H9 (cell line): ENCODE results near the gene TMED5. TPM values are rescaled to one million over a fixed set of nuclear protein-coding genes. Genes with fewer than 3 reads are reported as not detected.

ENCODE experiments used
- DNase-seq: peaks from one replicate; pipeline ENCODE4 v3.0.0-alpha.2; 2017
- H2AFZ ChIP-seq: one replicate; pipeline ENCODE4 v1.6.1; 2013; ENCODE audit warnings: mild to moderate bottlenecking, low read length, control low read depth, moderate library complexity
- H2AK5ac ChIP-seq: 2 replicates; pipeline ENCODE4 v1.6.1; 2013; ENCODE audit warnings: low read length, control low read depth, mixed read lengths; ENCODE audit not compliant: insufficient read length
- H2BK120ac ChIP-seq: one replicate; pipeline ENCODE4 v1.6.1; 2013; ENCODE audit warnings: low read depth, mild to moderate bottlenecking, low read length, control low read depth, inconsistent platforms; ENCODE audit not compliant: poor library complexity, severe bottlenecking
- H2BK12ac ChIP-seq: 2 replicates; pipeline ENCODE4 v1.6.1; 2013; ENCODE audit warnings: low read length, control low read depth, mixed read lengths, low read depth; ENCODE audit not compliant: insufficient read length
- H2BK15ac ChIP-seq: 2 replicates; pipeline ENCODE4 v1.6.1; 2013; ENCODE audit warnings: low read depth, low read length, control low read depth
- H2BK20ac ChIP-seq: one replicate; pipeline ENCODE4 v1.6.1; 2013; ENCODE audit warnings: low read depth, mild to moderate bottlenecking, low read length, control low read depth, inconsistent platforms; ENCODE audit not compliant: poor library complexity, severe bottlenecking
- H2BK5ac ChIP-seq: 2 replicates; pipeline ENCODE4 v1.6.1; 2013; ENCODE audit warnings: low read length, control low read depth, mixed read lengths; ENCODE audit not compliant: insufficient read length
- H3K14ac ChIP-seq: 2 replicates; pipeline ENCODE4 v1.6.1; 2013; ENCODE audit warnings: low read length, control low read depth; ENCODE audit not compliant: insufficient read depth
- H3K18ac ChIP-seq: 2 replicates; pipeline ENCODE4 v1.6.1; 2013; ENCODE audit warnings: low read depth, mild to moderate bottlenecking, mixed read lengths, low read length, control low read depth; ENCODE audit not compliant: insufficient read length
- H3K23ac ChIP-seq: 2 replicates; pipeline ENCODE4 v1.6.1; 2013; ENCODE audit warnings: low read length, control low read depth, mixed read lengths, low read depth; ENCODE audit not compliant: insufficient read length
- H3K23me2 ChIP-seq: 2 replicates; pipeline ENCODE4 v1.6.1; 2013; ENCODE audit warnings: low read depth, mild to moderate bottlenecking, mixed read lengths, low read length, control low read depth; ENCODE audit not compliant: insufficient read length, poor library complexity, severe bottlenecking
- H3K27ac ChIP-seq: 2 replicates; pipeline ENCODE4 v1.5.1; 2013; ENCODE audit warnings: low read length, control low read depth, mixed read lengths, low read depth; ENCODE audit not compliant: insufficient read length
- H3K27me3 ChIP-seq: 2 replicates; pipeline ENCODE4 v1.6.1; 2013; ENCODE audit warnings: low read length, control low read depth, inconsistent platforms; ENCODE audit not compliant: insufficient read depth
- H3K4ac ChIP-seq: 2 replicates; pipeline ENCODE4 v1.6.1; 2013; ENCODE audit warnings: low read depth, mild to moderate bottlenecking, control low read depth, inconsistent platforms, low read length, moderate library complexity
- H3K4me1 ChIP-seq: 2 replicates; pipeline ENCODE4 v1.6.1; 2013; ENCODE audit warnings: low read length, control low read depth, inconsistent platforms; ENCODE audit not compliant: insufficient read depth
- H3K4me2 ChIP-seq: 2 replicates; pipeline ENCODE4 v1.6.1; 2013; ENCODE audit warnings: low read length, control low read depth, mixed read lengths; ENCODE audit not compliant: insufficient read length, insufficient read depth
- H3K56ac ChIP-seq: 2 replicates; pipeline ENCODE4 v1.6.1; 2013; ENCODE audit warnings: low read depth, mild to moderate bottlenecking, mixed read lengths, low read length, control low read depth; ENCODE audit not compliant: insufficient read length
- H3K79me1 ChIP-seq: 2 replicates; pipeline ENCODE4 v1.6.1; 2013; ENCODE audit warnings: low read depth, mild to moderate bottlenecking, moderate library complexity, low read length, control low read depth, inconsistent platforms; ENCODE audit not compliant: insufficient read depth, poor library complexity, severe bottlenecking
- H3K79me2 ChIP-seq: 2 replicates; pipeline ENCODE4 v1.6.1; 2013; ENCODE audit warnings: low read length, control low read depth, inconsistent platforms; ENCODE audit not compliant: insufficient read depth
- H3K9ac ChIP-seq: 2 replicates; pipeline ENCODE4 v1.6.1; 2013; ENCODE audit warnings: low read length, control low read depth, mixed read lengths; ENCODE audit not compliant: insufficient read length; ENCODE audit errors: extremely low read depth
- H3K9me3 ChIP-seq: one replicate; pipeline ENCODE4 v1.6.1; 2013; ENCODE audit warnings: low read depth, low read length, inconsistent platforms; ENCODE audit not compliant: control insufficient read depth
- H3T11ph ChIP-seq: one replicate; pipeline ENCODE4 v1.6.1; 2013; ENCODE audit warnings: mild to moderate bottlenecking, low read length, control low read depth, inconsistent platforms
- H4K20me1 ChIP-seq: one replicate; pipeline ENCODE4 v1.6.1; 2013; ENCODE audit not compliant: control insufficient read depth, insufficient read length, insufficient read depth
- H4K5ac ChIP-seq: 2 replicates; pipeline ENCODE4 v1.6.1; 2013; ENCODE audit warnings: low read depth, mild to moderate bottlenecking, mixed read lengths, low read length, control low read depth; ENCODE audit not compliant: insufficient read length
- H4K8ac ChIP-seq: replicated peaks from 2 replicates; pipeline ENCODE4 v1.6.1; 2013; ENCODE audit warnings: low read length, control low read depth, mixed read lengths, low read depth; ENCODE audit not compliant: insufficient read length
- H4K91ac ChIP-seq: 2 replicates; pipeline ENCODE4 v1.6.1; 2013; ENCODE audit warnings: low read depth, mild to moderate bottlenecking, moderate library complexity, mixed read lengths, low read length, control low read depth; ENCODE audit not compliant: insufficient read length
- H3K27ac Mint-ChIP-seq, 3 experiments: 2 replicates in 2 of 3; 3 replicates in 1 of 3; pipeline ENCODE4 v1.8.0; 2020 to 2021; ENCODE audit warnings: mixed read lengths in 3 of 3, mild to moderate bottlenecking in 1 of 3, moderate library complexity in 1 of 3
- H3K27me3 Mint-ChIP-seq: 2 replicates; pipeline ENCODE4 v1.8.0; 2021; ENCODE audit warnings: low read depth, mild to moderate bottlenecking, moderate library complexity, mixed read lengths
- H3K36me3 Mint-ChIP-seq, 3 experiments: 2 replicates in 2 of 3; 3 replicates in 1 of 3; pipeline ENCODE4 v1.8.0; 2020 to 2021; ENCODE audit warnings: low read depth in 3 of 3, mixed read lengths in 3 of 3; ENCODE audit not compliant: insufficient read depth in 1 of 3
- H3K4me1 Mint-ChIP-seq, 2 experiments: 2 replicates each; pipeline ENCODE4 v1.8.0; 2020; ENCODE audit warnings: mixed read lengths in 2 of 2
- H3K4me3 Mint-ChIP-seq, 2 experiments: 2 replicates in 1 of 2; 3 replicates in 1 of 2; pipeline ENCODE4 v1.8.0; 2020 to 2021; ENCODE audit warnings: mild to moderate bottlenecking in 2 of 2, mixed read lengths in 2 of 2, moderate library complexity in 1 of 2
- H3K9me3 Mint-ChIP-seq, 2 experiments: 2 replicates in 1 of 2; 3 replicates in 1 of 2; pipeline ENCODE4 v1.8.0; 2020; ENCODE audit warnings: mild to moderate bottlenecking in 2 of 2, mixed read lengths in 2 of 2, moderate library complexity in 1 of 2
- CTCF ChIP-seq: fragments of 200-600 bp; sonication (generic); conservative IDR thresholded peaks from 3 replicates; pipeline ENCODE4 v1.8.0; 2021; ENCODE audit warnings: antibody characterized with exemption, mild to moderate bottlenecking
- total RNA-seq: library from RNA; stranded (reverse); gene quantifications from 2 replicates; pipeline ENCODE4 v1.2.1, GENCODE V29; 2021

The TMED5 gene
- total RNA-seq, 1 experiment from 2014 or later = 35.0 TPM

DNA sequence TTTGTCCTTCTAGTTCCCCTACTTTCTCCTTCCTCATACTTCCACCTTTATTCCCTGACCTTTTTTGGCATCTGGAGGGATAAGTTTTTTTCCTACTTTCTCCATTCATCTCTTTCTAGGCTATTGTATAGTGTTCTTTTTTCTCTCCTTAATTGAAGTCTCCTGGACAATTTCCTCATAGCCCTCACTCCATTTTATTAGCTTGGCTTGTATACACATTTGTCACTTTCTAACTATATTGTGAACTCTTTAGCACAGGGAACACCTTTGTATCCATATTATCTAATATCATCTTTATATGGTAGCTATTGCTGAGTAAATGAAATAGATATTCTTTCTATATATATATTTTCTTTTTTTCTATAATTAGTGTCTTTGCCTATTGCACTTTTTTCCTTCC lies 47.6 kb downstream of the TMED5 start:
- Histone ChIP-seq H2BK12ac (no peak overlapping the region), H3K23me2 (no peaks in the 10 kb centered on the region), H3K27ac (no peak overlapping the region), H3K27me3 (no peaks in the 10 kb centered on the region), H4K5ac (no peak overlapping the region), H2BK20ac (no peak overlapping the region), H3K9ac (no peak overlapping the region), H3K14ac (no peak overlapping the region), H3K4me1 (no peaks in the 10 kb centered on the region), H4K20me1 (no peaks in the 10 kb centered on the region), H3T11ph (no peak overlapping the region), H3K56ac (no peak overlapping the region), H2BK120ac (no peak overlapping the region), H2AK5ac (no peak overlapping the region), H2AFZ (no peak overlapping the region), H4K91ac (no peak overlapping the region), H3K18ac (no peak overlapping the region), H3K4ac (no peak overlapping the region), H3K9me3 (no peaks in the 10 kb centered on the region), H3K23ac (no peak overlapping the region), H3K4me2 (no peak overlapping the region), H2BK15ac (no peak overlapping the region), H2BK5ac (no peak overlapping the region), H3K79me1 (peaks cover 4% of the 10 kb centered on the region), H4K8ac (no peak overlapping the region), H3K79me2 (no peaks in the 10 kb centered on the region)
- no peaks in the 10 kb centered on the region for H3K27me3 Mint-ChIP-seq
- no peak for DNase-seq
- TF ChIP-seq CTCF = no peak
- H3K4me1 Mint-ChIP-seq = no peaks in the 10 kb centered on the region
- H3K4me3 Mint-ChIP-seq = no peak overlapping the region
- H3K9me3 Mint-ChIP-seq = no peaks in the 10 kb centered on the region
- H3K36me3 Mint-ChIP-seq = peaks cover 17 to 40% (median 36%) of the 10 kb centered on the region in 3 experiments; a peak in 6 of 7 replicates
- no peak overlapping the region for H3K27ac Mint-ChIP-seq
